ENCODE results near the gene HPCAL1.

- TF ChIP-seq EZH2 (IDR thresholded peaks at IDR 0.05; ENCODE audit: insufficient read depth, low read length) (no peak), CTCF (IDR thresholded peaks at IDR 0.05; ENCODE audit: insufficient read depth, low read depth, low read length) (no peak)
Measured at GRCh38 chr2:10253596-10254372, 48.9 kb upstream of the HPCAL1 start.
